ENCODE measurements around the gene LDLRAD1. TPM values are rescaled to one million over a fixed set of nuclear protein-coding genes. Genes with fewer than 3 reads are reported as not detected.

LDLRAD1 gene
- total and polyA plus RNA-seq, 2 of the 13 experiments (the other 11 are each of a cell fraction or from before 2014, with no cell fraction given) = 2.5 to 14.0 TPM

- no peak for TF ChIP-seq HOXD1 (CRISPR knock-in tag; IDR thresholded peaks at IDR 0.05)
- peak; percentile 88 for TF ChIP-seq SMC3 (IDR thresholded peaks at IDR 0.05; ENCODE audit: low read length)
- TF ChIP-seq MBNL3 (CRISPR knock-in tag; conservative IDR thresholded peaks at IDR 0.05) = no peak
- TF ChIP-seq ZNF33A (CRISPR knock-in tag; IDR thresholded peaks at IDR 0.05; ENCODE audit: borderline replicate concordance) = no peak
- no peak for TF ChIP-seq KDM2A (CRISPR knock-in tag; IDR thresholded peaks at IDR 0.05; ENCODE audit: borderline replicate concordance, low read depth)
- peak; percentile 87 for TF ChIP-seq RAD21 (CRISPR knock-in tag; IDR thresholded peaks at IDR 0.05)
- TF ChIP-seq HDAC2 (CRISPR knock-in tag; IDR thresholded peaks at IDR 0.05) = 0 out of 2 replicates have a peak, but pooled peaks have one; percentile 8
- no peak for TF ChIP-seq PRPF4 (IDR thresholded peaks at IDR 0.05; ENCODE audit: low read depth, low read length, poor library complexity, severe bottlenecking)
- TF ChIP-seq HMGA1 (CRISPR knock-in tag; conservative IDR thresholded peaks at IDR 0.05) = no peak
- 0 out of 2 replicates have a peak, but pooled peaks have one; percentile 31 for TF ChIP-seq TBX2 (CRISPR knock-in tag; IDR thresholded peaks at IDR 0.05; ENCODE audit: borderline replicate concordance)
- TF ChIP-seq, protein P1, sequence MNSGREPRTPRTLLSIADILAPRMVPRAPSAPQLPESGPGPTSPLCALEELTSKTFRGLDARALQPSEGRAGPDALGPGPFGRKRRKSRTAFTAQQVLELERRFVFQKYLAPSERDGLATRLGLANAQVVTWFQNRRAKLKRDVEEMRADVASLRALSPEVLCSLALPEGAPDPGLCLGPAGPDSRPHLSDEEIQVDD (CRISPR knock-in tag; IDR thresholded peaks at IDR 0.05; ENCODE audit: borderline replicate concordance) = 0 out of 2 replicates have a peak, but pooled peaks have one; percentile 40
- no peak for TF ChIP-seq ZNF780A (CRISPR knock-in tag; IDR thresholded peaks at IDR 0.05)
- 0 out of 2 replicates have a peak, but pooled peaks have one; percentile 22 for TF ChIP-seq FOSL2 (CRISPR knock-in tag; IDR thresholded peaks at IDR 0.05)
- TF ChIP-seq RBM39 (IDR thresholded peaks at IDR 0.05; ENCODE audit: low read depth, low read length, poor library complexity, severe bottlenecking) = no peak
- TF ChIP-seq ZNF737 (CRISPR knock-in tag; IDR thresholded peaks at IDR 0.05; ENCODE audit: borderline replicate concordance) = no peak
- no peak for TF ChIP-seq CBX5 (CRISPR knock-in tag; IDR thresholded peaks at IDR 0.05; ENCODE audit: borderline replicate concordance)
- TF ChIP-seq FOXO1 (CRISPR knock-in tag; IDR thresholded peaks at IDR 0.05) = no peak
- TF ChIP-seq TCF7L2 (IDR thresholded peaks at IDR 0.05; ENCODE audit: low read depth, low read length) = no peak
- no peak for TF ChIP-seq SNAPC5 (CRISPR knock-in tag; IDR thresholded peaks at IDR 0.05; ENCODE audit: borderline replicate concordance)
- no peak for TF ChIP-seq FOXC1 (CRISPR knock-in tag; IDR thresholded peaks at IDR 0.05; ENCODE audit: borderline replicate concordance)
- TF ChIP-seq EHMT2 (IDR thresholded peaks at IDR 0.05; ENCODE audit: borderline replicate concordance, low read depth, low read length) = no peak
- no peak for TF ChIP-seq SNAPC2 (CRISPR knock-in tag; IDR thresholded peaks at IDR 0.05)
- TF ChIP-seq, protein P2, sequence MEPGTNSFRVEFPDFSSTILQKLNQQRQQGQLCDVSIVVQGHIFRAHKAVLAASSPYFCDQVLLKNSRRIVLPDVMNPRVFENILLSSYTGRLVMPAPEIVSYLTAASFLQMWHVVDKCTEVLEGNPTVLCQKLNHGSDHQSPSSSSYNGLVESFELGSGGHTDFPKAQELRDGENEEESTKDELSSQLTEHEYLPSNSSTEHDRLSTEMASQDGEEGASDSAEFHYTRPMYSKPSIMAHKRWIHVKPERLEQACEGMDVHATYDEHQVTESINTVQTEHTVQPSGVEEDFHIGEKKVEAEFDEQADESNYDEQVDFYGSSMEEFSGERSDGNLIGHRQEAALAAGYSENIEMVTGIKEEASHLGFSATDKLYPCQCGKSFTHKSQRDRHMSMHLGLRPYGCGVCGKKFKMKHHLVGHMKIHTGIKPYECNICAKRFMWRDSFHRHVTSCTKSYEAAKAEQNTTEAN (CRISPR knock-in tag; conservative IDR thresholded peaks at IDR 0.05) = no peak
- TF ChIP-seq, protein P3, sequence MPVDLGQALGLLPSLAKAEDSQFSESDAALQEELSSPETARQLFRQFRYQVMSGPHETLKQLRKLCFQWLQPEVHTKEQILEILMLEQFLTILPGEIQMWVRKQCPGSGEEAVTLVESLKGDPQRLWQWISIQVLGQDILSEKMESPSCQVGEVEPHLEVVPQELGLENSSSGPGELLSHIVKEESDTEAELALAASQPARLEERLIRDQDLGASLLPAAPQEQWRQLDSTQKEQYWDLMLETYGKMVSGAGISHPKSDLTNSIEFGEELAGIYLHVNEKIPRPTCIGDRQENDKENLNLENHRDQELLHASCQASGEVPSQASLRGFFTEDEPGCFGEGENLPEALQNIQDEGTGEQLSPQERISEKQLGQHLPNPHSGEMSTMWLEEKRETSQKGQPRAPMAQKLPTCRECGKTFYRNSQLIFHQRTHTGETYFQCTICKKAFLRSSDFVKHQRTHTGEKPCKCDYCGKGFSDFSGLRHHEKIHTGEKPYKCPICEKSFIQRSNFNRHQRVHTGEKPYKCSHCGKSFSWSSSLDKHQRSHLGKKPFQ (CRISPR knock-in tag; IDR thresholded peaks at IDR 0.05; ENCODE audit: insufficient replicate concordance) = no peak
- no peak for TF ChIP-seq DBP (CRISPR knock-in tag; IDR thresholded peaks at IDR 0.05; ENCODE audit: not compliant biosample characterization)
- 0 out of 2 replicates have a peak, but pooled peaks have one; percentile 28 for TF ChIP-seq SAP130 (CRISPR knock-in tag; IDR thresholded peaks at IDR 0.05; ENCODE audit: low read depth)
Measured at GRCh38 chr1:53992085-53992874, 25.7 kb downstream of the LDLRAD1 start (continued).

All from HepG2 (cell line).